WERI-Rb-1 (cell line): ENCODE results near the gene CHSY1.

Experiments used
- DNase-seq: peaks from one replicate; pipeline ENCODE4 v3.0.0-alpha.2; 2020
- H3K27ac ChIP-seq: fragments of 250-450 bp; sonication (Bioruptor Pico); 2 replicates; pipeline ENCODE4 v1.5.1; 2020; ENCODE audit warnings: mild to moderate bottlenecking, moderate library complexity
- H3K27me3 ChIP-seq: fragments of 250-450 bp; sonication (Bioruptor Pico); 2 replicates; pipeline ENCODE4 v1.5.1; 2021; ENCODE audit warnings: mild to moderate bottlenecking, low read depth, moderate library complexity; ENCODE audit not compliant: insufficient read depth, severe bottlenecking
- H3K36me3 ChIP-seq: fragments of 250-450 bp; sonication (Bioruptor Pico); 2 replicates; pipeline ENCODE4 v1.5.1; 2020; ENCODE audit warnings: mild to moderate bottlenecking, moderate library complexity
- H3K4me3 ChIP-seq: 2 replicates; pipeline ENCODE4 v1.5.1; 2011; ENCODE audit warnings: low read depth, mild to moderate bottlenecking, control low read depth, low read length
- H3K9me3 ChIP-seq: fragments of 250-450 bp; sonication (Bioruptor Pico); 2 replicates; pipeline ENCODE4 v1.5.1; 2021; ENCODE audit warnings: mild to moderate bottlenecking, moderate library complexity; ENCODE audit not compliant: severe bottlenecking
- CTCF ChIP-seq: IDR thresholded peaks from 2 replicates; pipeline ENCODE4 v1.5.1; 2011; ENCODE audit warnings: low read depth, mild to moderate bottlenecking, control low read depth, inconsistent platforms, low read length

CHSY1 gene

DNA sequence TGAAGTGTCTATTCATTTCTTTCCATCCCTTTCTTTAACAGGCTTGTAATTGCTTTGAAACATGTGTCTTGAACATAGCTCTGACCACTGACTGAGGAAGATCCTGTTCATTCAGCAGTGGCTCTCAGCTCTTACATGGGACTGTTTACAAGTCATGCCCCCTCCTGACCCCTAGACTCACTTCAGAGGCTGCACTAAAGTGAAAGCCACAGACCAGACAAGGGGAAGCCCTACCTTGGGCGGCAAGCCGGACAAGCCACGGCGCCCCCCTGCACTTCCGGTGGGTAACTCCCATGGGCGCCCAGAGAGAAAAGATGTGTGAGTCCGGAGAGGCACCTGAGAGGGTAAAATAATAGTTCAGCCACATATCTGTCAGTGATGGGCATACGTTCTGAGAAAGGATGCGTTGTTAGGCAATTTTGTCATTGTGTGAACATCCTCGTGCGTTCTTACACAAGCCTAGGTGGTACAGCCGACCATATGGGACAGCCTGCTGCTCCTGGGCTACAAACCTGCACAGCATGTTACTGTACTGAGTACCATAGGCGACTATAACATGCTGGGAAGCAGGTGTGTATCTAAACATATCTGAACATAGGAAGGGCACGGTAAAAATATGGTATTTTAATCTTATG, 116.2 kb downstream of the CHSY1 start:
- H3K36me3 ChIP-seq: no peaks in the 10 kb centered on the region
- H3K27me3 ChIP-seq: no peaks in the 10 kb centered on the region
- H3K27ac ChIP-seq: no peak overlapping the region
- H3K9me3 ChIP-seq: no peaks in the 10 kb centered on the region
- no peak for TF ChIP-seq CTCF
- no peak overlapping the region for H3K4me3 ChIP-seq
- no peak for DNase-seq

GRCh38 chr15:101134780-101135179, 117.1 kb downstream of the CHSY1 start:
- no peaks in the 10 kb centered on the region for H3K36me3 ChIP-seq
- no peak overlapping the region for H3K27ac ChIP-seq
- TF ChIP-seq CTCF: no peak
- no peak for DNase-seq
- no peaks in the 10 kb centered on the region for H3K9me3 ChIP-seq
- no peaks in the 10 kb centered on the region for H3K27me3 ChIP-seq
- H3K4me3 ChIP-seq: no peak overlapping the region

DNA sequence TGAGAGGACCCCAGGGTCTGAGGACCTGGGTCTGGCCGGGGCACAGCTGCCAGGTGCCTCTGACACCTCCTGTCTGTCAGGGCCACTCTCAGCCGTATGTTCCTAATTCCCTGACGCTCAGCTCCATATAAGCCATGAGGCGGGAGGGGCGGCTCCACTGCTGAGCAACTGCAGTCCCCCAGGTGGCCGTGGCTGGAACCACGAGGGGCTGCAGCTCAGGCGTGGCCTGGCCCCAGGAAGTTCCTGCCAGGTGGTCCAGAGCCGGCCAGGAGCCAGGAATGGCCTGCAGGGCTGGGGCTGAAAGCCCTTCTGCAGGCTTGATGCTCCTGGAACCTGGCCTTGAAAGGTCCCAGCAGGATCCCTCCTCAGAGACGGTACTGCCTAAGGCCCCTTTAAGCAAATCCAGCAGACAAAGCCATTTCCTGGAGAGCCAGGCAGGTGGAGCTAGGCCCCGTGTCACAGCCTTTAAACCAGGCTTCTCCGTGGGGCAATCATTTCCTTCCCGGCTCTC, 118.0 kb downstream of the CHSY1 start:
- peak; percentile 90 for DNase-seq
- no peaks in the 10 kb centered on the region for H3K27me3 ChIP-seq
- TF ChIP-seq CTCF: peak; percentile 57
- no peaks in the 10 kb centered on the region for H3K36me3 ChIP-seq
- H3K4me3 ChIP-seq: no peak overlapping the region
- peak overlapping the region; percentile 56 for H3K27ac ChIP-seq
- H3K9me3 ChIP-seq: no peaks in the 10 kb centered on the region

DNA sequence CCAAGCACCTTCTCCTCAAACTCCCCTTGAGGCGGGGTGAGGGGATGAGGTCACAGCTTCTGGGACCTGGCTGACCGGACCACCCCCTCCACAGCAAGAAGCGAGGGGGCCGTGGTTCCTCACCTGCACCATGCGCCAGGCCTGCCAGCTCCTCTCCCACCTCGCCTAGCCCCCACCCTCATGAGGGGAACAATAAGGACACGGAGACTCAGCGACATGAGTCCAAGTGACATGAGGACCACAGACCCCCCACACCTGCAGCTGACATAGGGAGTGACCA, 118.7 kb downstream of the CHSY1 start:
- H3K9me3 ChIP-seq: peaks cover 1% of the 10 kb centered on the region
- no peaks in the 10 kb centered on the region for H3K36me3 ChIP-seq
- H3K27me3 ChIP-seq: no peaks in the 10 kb centered on the region
- no peak for TF ChIP-seq CTCF
- no peak for DNase-seq
- H3K27ac ChIP-seq: peak overlapping the region; percentile 56
- no peak overlapping the region for H3K4me3 ChIP-seq

DNA sequence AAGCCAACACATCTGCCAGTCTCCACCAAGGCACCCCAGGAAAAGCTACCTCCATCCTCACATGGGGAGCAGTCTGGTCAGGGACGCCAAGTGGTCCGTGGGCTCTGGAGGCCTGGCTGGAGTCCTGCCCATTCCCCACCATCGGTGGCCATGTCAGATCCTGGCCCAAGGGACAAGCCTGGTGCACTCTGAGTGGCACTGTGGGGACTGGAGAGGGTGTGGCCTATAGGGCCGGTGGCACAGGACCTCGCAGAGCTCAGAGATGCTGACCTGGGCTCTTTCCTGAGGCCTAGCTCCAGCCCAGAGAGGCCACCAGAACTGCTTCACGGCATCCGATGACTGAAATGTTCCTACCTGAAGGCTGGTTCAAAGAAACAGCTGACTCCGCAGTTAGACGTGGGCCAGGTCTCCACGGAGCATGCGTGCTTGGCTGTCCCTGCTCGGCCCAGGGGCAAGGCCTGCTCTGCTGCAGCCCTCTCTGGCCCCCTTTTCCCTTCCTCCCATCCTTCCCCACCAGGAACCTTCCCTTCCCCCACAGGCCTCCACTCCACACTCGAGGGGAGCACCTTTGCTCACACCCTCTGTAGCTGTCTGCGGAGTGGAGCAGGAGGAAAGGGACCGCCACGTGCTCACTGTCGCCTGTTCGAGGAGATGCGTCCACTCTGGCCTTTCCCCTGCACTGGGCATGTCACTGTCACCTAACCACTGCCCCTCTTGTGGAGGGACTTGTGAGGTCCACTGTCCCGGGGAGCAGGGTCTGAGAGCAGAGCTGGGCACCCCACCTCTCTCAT, 119.3 kb downstream of the CHSY1 start:
- no peaks in the 10 kb centered on the region for H3K27me3 ChIP-seq
- no peak for DNase-seq
- no peaks in the 10 kb centered on the region for H3K36me3 ChIP-seq
- TF ChIP-seq CTCF: no peak
- H3K27ac ChIP-seq: no peak overlapping the region
- peaks cover 2% of the 10 kb centered on the region for H3K9me3 ChIP-seq
- H3K4me3 ChIP-seq: no peak overlapping the region
